ENCODE measurements around the gene MLXIP.

DNA sequence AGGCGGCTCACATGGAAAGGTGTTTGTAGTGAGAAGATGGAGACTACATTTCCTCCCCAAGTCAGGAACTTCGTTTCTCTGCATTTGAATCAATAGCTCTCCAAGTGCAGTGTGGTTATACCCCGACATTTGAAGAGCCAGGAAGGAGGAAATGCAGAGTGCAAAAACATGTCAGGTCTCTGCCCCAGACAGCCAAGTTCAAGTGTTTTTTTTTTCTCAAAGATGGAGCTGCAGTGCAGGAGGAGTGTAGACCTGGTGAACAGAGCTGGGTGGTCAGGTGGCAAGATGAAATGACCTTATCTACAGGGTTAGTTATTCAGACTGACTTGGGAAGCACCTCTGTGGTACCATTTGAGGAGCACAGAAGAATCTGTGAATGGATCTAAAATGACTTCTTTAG lies 21.3 kb downstream of the MLXIP start:
- TF ChIP-seq, protein P1, sequence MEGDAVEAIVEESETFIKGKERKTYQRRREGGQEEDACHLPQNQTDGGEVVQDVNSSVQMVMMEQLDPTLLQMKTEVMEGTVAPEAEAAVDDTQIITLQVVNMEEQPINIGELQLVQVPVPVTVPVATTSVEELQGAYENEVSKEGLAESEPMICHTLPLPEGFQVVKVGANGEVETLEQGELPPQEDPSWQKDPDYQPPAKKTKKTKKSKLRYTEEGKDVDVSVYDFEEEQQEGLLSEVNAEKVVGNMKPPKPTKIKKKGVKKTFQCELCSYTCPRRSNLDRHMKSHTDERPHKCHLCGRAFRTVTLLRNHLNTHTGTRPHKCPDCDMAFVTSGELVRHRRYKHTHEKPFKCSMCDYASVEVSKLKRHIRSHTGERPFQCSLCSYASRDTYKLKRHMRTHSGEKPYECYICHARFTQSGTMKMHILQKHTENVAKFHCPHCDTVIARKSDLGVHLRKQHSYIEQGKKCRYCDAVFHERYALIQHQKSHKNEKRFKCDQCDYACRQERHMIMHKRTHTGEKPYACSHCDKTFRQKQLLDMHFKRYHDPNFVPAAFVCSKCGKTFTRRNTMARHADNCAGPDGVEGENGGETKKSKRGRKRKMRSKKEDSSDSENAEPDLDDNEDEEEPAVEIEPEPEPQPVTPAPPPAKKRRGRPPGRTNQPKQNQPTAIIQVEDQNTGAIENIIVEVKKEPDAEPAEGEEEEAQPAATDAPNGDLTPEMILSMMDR (IDR thresholded peaks at IDR 0.05) = no peak
- TF ChIP-seq POLR2A (IDR thresholded peaks at IDR 0.05) = no peak
